Esophagus muscularis mucosa (tissue), 4 donors: ENCODE data around the gene RBMS3. TPM values are rescaled to one million over a fixed set of nuclear protein-coding genes. Genes with fewer than 3 reads are reported as not detected.

Experiments
- DNase-seq: peaks from one replicate; pipeline ENCODE4 v3.0.0-alpha.2; 2017; ENCODE audit errors: extremely low spot score
- H3K27ac ChIP-seq, 4 donors: fragments of 200-600 bp; sonication (generic); replicated peaks in 1 of 4; 1 replicate in 3 of 4; 2 replicates in 1 of 4; pipeline ENCODE4 v1.5.1; 2016 to 2019; ENCODE audit warnings: mild to moderate bottlenecking in 1 of 4
- H3K27me3 ChIP-seq, 4 donors: fragments of 200-600 bp; sonication (generic); one replicate each; pipeline versions ENCODE4 v1.5.1 to v1.6.0; 2016 to 2019
- H3K36me3 ChIP-seq, 4 donors: fragments of 200-600 bp; sonication (generic); one replicate each; pipeline ENCODE4 v1.5.1; 2016 to 2019
- H3K4me1 ChIP-seq, 4 donors: fragments of 200-600 bp; sonication (generic); one replicate each; pipeline ENCODE4 v1.5.1; 2016 to 2019
- H3K4me3 ChIP-seq, 4 donors: fragments of 200-600 bp; sonication (generic); 1 replicate in 2 of 4; 2 replicates in 2 of 4; pipeline ENCODE4 v1.5.1; 2016 to 2019; ENCODE audit warnings: mild to moderate bottlenecking in 4 of 4, moderate library complexity in 1 of 4
- H3K9me3 ChIP-seq, 4 donors: fragments of 200-600 bp; sonication (generic); 1 replicate in 3 of 4; 2 replicates in 1 of 4; pipeline ENCODE4 v1.5.1; 2016 to 2019
- EP300 ChIP-seq: sonication (generic); formaldehyde crosslinking; IDR thresholded peaks from one replicate; pipeline ENCODE4 v1.6.1; 2017; ENCODE audit warnings: antibody characterized with exemption
- POLR2A ChIP-seq: fragments of 450-650 bp; IDR thresholded peaks from one replicate; pipeline ENCODE4 v1.6.1; 2017; ENCODE audit warnings: antibody characterized with exemption, moderate library complexity, mild to moderate bottlenecking, low read depth
- POLR2AphosphoS5 ChIP-seq, 2 donors: sonication (generic); formaldehyde crosslinking; IDR thresholded peaks; one replicate each; pipeline ENCODE4 v1.6.1; 2017; ENCODE audit warnings: antibody characterized with exemption in 2 of 2
- WGBS: methylation state at CpG from one replicate; pipeline ENCODE4 v1.1.5; 2018; 5-methylcytosine and 5-hydroxymethylcytosine counted together
- intact Hi-C: fragments of 100-400 bp; cut with DNase I; formaldehyde crosslinking; loops from one replicate; pipeline ENCODE4 v1.15.1; 2023
- total RNA-seq, 4 donors: library from RNA; depleted of rRNA; stranded (reverse); fragments of >200 nt; gene quantifications; one replicate each; pipeline versions ENCODE4 v1.1.0 to v1.2.1, GENCODE V29; 2016
- TF ChIP-seq, protein P1 (sequence below), 3 experiments: fragments of 200-600 bp in 2 of 3; fragments of 450-650 bp in 1 of 3; sonication (generic) in 2 of 3; IDR thresholded peaks; one replicate each; pipeline ENCODE4 v1.5.1; 2017 to 2019; ENCODE audit warnings: antibody characterized with exemption in 3 of 3, mild to moderate bottlenecking in 2 of 3, moderate library complexity in 1 of 3

The RBMS3 gene
- total RNA-seq, 4 donors from 2014 or later = 53.0 to 81.5 (median 61.2) TPM

GRCh38 chr3:29567501-29567900 lies 286.6 kb downstream of the RBMS3 start:
- no peaks in the 10 kb centered on the region for H3K27me3 ChIP-seq
- H3K4me3 ChIP-seq = no peak overlapping the region
- H3K4me1 ChIP-seq = peaks cover 0 to 40% (median 14%) of the 10 kb centered on the region in 4 donors
- peaks cover 0 to 5% (median 0%) of the 10 kb centered on the region in 4 donors for H3K9me3 ChIP-seq
- TF ChIP-seq POLR2AphosphoS5 (IDR thresholded peaks at IDR 0.05) (no peak), POLR2A (no peak), EP300 (no peak)
- TF ChIP-seq, protein P1, sequence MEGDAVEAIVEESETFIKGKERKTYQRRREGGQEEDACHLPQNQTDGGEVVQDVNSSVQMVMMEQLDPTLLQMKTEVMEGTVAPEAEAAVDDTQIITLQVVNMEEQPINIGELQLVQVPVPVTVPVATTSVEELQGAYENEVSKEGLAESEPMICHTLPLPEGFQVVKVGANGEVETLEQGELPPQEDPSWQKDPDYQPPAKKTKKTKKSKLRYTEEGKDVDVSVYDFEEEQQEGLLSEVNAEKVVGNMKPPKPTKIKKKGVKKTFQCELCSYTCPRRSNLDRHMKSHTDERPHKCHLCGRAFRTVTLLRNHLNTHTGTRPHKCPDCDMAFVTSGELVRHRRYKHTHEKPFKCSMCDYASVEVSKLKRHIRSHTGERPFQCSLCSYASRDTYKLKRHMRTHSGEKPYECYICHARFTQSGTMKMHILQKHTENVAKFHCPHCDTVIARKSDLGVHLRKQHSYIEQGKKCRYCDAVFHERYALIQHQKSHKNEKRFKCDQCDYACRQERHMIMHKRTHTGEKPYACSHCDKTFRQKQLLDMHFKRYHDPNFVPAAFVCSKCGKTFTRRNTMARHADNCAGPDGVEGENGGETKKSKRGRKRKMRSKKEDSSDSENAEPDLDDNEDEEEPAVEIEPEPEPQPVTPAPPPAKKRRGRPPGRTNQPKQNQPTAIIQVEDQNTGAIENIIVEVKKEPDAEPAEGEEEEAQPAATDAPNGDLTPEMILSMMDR (IDR thresholded peaks at IDR 0.05) = no peak
- DNase-seq = no peak
- no peak overlapping the region for H3K27ac ChIP-seq
- WGBS = 86% methylated on average over 4 of the region's 4 CpGs
- no peaks in the 10 kb centered on the region for H3K36me3 ChIP-seq
- intact Hi-C loops = no loop called here

- Histone ChIP-seq H3K9me3 (peaks cover 0 to 5% (median 0%) of the 10 kb centered on the region in 4 donors), H3K4me3 (no peak overlapping the region), H3K4me1 (peaks cover 0 to 40% (median 14%) of the 10 kb centered on the region in 4 donors), H3K27me3 (no peaks in the 10 kb centered on the region), H3K27ac (no peak overlapping the region), H3K36me3 (no peaks in the 10 kb centered on the region)
- intact Hi-C loops = no loop called here
- TF ChIP-seq, protein P1 (IDR thresholded peaks at IDR 0.05) = no peak
- TF ChIP-seq EP300 = no peak
- 42% methylated on average over 2 of the region's 2 CpGs for WGBS
- DNase-seq = no peak
These were observed 287.5 kb downstream of the RBMS3 start for GRCh38 chr3:29568355-29568754.

- no peak for DNase-seq
- TF ChIP-seq POLR2A (no peak), EP300 (no peak), POLR2AphosphoS5 (IDR thresholded peaks at IDR 0.05) (no peak)
- TF ChIP-seq, protein P1 (IDR thresholded peaks at IDR 0.05) = no peak
- WGBS = 93% methylated on average over 1 of the region's 1 CpG
These were observed 295.3 kb downstream of the RBMS3 start for GRCh38 chr3:29576181-29576580.

DNA sequence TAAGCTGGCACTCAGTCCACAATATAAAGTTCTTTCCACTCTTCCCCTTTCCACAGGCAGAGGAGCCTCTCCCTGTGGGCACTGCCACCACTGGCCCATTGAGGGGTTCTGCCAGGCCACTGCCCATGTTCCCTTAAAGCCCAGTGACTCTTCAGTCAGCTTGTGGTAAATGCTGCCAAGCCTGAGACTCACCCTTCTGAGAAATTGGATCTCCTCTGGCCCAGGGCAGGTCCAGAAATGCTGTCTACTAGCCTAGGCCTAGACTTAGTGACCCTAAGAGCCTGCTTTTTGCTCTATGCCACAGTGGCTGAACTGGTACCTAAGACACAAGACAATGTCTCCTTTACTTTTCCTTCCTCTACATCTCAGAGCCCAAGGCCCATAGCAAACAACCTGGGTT lies 295.8 kb downstream of the RBMS3 start:
- no peaks in the 10 kb centered on the region for H3K27me3 ChIP-seq
- H3K36me3 ChIP-seq = no peaks in the 10 kb centered on the region
- intact Hi-C loops = no loop called here
- no peak overlapping the region for H3K27ac ChIP-seq
- TF ChIP-seq POLR2A = no peak
- H3K4me3 ChIP-seq = no peak overlapping the region
- H3K9me3 ChIP-seq = peaks cover 0 to under 1% (median 0%) of the 10 kb centered on the region in 4 donors
- no peak for DNase-seq
- H3K4me1 ChIP-seq = peaks cover 0 to 5% (median 2%) of the 10 kb centered on the region in 4 donors

More at GRCh38 chr3:29576181-29576580, 295.3 kb downstream of the RBMS3 start:
- intact Hi-C loops = no loop called here
- peaks cover 0 to 5% (median 0%) of the 10 kb centered on the region in 4 donors for H3K9me3 ChIP-seq
- no peaks in the 10 kb centered on the region for H3K27me3 ChIP-seq
- H3K4me3 ChIP-seq = no peak overlapping the region
- peaks cover 0 to 5% (median 0%) of the 10 kb centered on the region in 4 donors for H3K4me1 ChIP-seq
- no peak overlapping the region for H3K27ac ChIP-seq
- H3K36me3 ChIP-seq = no peaks in the 10 kb centered on the region

DNA sequence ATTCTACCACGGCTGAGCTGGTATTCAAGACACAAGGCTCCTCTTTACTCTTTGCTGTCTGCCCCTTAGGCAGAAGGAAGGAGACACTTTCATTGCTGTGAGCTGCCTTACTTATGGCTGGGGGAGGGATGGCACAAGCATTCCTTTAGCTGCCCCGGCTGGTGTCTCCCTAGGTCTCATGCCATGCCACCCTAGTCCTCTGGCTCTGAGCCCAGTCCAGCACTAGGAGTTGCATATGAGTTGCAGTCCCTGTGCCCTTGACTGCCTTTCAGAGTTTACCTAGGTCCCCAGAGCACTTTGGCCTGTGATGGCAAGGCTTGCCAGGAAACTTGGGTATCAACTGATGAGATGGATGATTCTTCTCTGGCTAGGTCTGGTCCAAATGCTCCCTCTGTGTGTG lies 296.4 kb downstream of the RBMS3 start:
- no peak overlapping the region for H3K27ac ChIP-seq
- no peaks in the 10 kb centered on the region for H3K9me3 ChIP-seq
- no peak overlapping the region for H3K4me3 ChIP-seq
- WGBS = 93% methylated on average over 2 of the region's 2 CpGs
- intact Hi-C loops = no loop called here
- no peaks in the 10 kb centered on the region for H3K36me3 ChIP-seq
- DNase-seq = no peak
- no peak for TF ChIP-seq POLR2AphosphoS5 (IDR thresholded peaks at IDR 0.05)
- no peak for TF ChIP-seq EP300
- no peak for TF ChIP-seq POLR2A
- TF ChIP-seq, protein P1 (IDR thresholded peaks at IDR 0.05) = no peak
- H3K27me3 ChIP-seq = no peaks in the 10 kb centered on the region
- peaks cover 0 to 10% (median 4%) of the 10 kb centered on the region in 4 donors for H3K4me1 ChIP-seq
